ENCODE data around the gene VPS54. TPM values are rescaled to one million over a fixed set of nuclear protein-coding genes. Genes with fewer than 3 reads are reported as not detected.

VPS54 gene
- total RNA-seq, 1 donor, result 18.8 TPM

DNA sequence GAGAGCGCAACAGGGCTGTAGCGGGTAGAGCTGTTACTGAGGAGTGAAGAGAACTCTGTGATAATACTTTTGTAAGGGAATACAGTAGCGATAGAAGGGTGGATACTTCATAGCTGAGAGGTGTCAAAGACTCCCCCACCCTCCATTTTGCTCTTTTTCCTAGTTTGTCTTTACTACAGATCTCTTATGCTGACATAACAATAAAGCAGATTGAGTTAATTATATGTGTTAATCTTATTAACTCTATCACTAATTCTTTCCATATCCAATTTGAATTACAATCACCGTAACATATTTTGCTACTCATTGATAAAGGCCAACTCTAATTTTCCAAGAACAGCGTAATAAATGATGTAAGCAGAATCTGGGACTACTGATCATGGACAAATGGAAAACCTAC, 120.4 kb downstream of the VPS54 start:
- Histone ChIP-seq H3K4me3 (ENCODE audit: insufficient read depth, low read length) (no peak overlapping the region), H3K4me2 (ENCODE audit: insufficient read depth, low read length) (no peak overlapping the region), H3K4me1 (ENCODE audit: insufficient read depth, low read length) (no peaks in the 10 kb centered on the region), H3K27ac (ENCODE audit: low read depth, low read length) (no peak overlapping the region), H3K9me3 (ENCODE audit: low read depth, low read length) (peaks cover 4% of the 10 kb centered on the region), H2AFZ (ENCODE audit: low read length) (no peak overlapping the region), H3K79me2 (ENCODE audit: insufficient read depth, low read length) (peaks cover 3% of the 10 kb centered on the region), H4K20me1 (ENCODE audit: insufficient read depth, low read length) (no peaks in the 10 kb centered on the region), H3K27me3 (ENCODE audit: insufficient read depth, low read length) (no peaks in the 10 kb centered on the region), H3K36me3 (ENCODE audit: insufficient read depth, low read length) (peaks cover 25% of the 10 kb centered on the region)
- TF ChIP-seq CTCF (IDR thresholded peaks at IDR 0.05; ENCODE audit: extremely low read depth, low read depth, low read length), result no peak
- no peak for DNase-seq (ENCODE audit: insufficient read length, low spot score, missing footprints)

DNA sequence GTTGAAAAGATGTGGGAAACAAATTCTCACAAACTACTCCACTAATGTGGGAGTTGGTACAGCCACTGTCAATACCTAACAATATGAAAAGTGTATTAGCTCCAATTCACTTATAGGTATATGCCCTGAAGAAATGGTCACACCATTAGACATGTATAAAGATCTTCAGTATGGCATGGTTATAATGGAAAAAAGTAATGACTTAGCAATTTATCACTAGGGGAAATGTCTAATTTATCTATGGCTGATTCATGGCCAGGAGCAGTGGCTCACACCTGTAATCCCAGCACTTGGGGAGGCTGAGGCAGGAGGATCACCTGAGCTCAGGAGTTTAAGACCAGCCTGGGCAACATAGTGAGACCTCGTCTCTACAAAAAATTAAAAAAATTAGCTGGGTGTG, 125.1 kb downstream of the VPS54 start:
- TF ChIP-seq CTCF (IDR thresholded peaks at IDR 0.05; ENCODE audit: extremely low read depth, low read depth, low read length), result no peak
- H3K79me2 ChIP-seq (ENCODE audit: insufficient read depth, low read length), result no peaks in the 10 kb centered on the region

GRCh38 chr2:63893163-63893562, 126.1 kb downstream of the VPS54 start:
- Histone ChIP-seq H3K27me3 (ENCODE audit: insufficient read depth, low read length) (no peaks in the 10 kb centered on the region), H3K4me2 (ENCODE audit: insufficient read depth, low read length) (no peak overlapping the region), H3K36me3 (ENCODE audit: insufficient read depth, low read length) (peaks cover 50% of the 10 kb centered on the region), H3K4me1 (ENCODE audit: insufficient read depth, low read length) (no peaks in the 10 kb centered on the region), H4K20me1 (ENCODE audit: insufficient read depth, low read length) (no peaks in the 10 kb centered on the region), H3K9me3 (ENCODE audit: low read depth, low read length) (no peaks in the 10 kb centered on the region), H3K27ac (ENCODE audit: low read depth, low read length) (no peak overlapping the region), H3K4me3 (ENCODE audit: insufficient read depth, low read length) (no peak overlapping the region), H2AFZ (ENCODE audit: low read length) (no peak overlapping the region), H3K79me2 (ENCODE audit: insufficient read depth, low read length) (no peaks in the 10 kb centered on the region)
- TF ChIP-seq CTCF (IDR thresholded peaks at IDR 0.05; ENCODE audit: extremely low read depth, low read depth, low read length), result no peak
- DNase-seq (ENCODE audit: insufficient read length, low spot score, missing footprints), result no peak

More for the DNA sequence above, 125.1 kb downstream of the VPS54 start:
- Histone ChIP-seq H3K4me2 (ENCODE audit: insufficient read depth, low read length) (no peak overlapping the region), H3K9me3 (ENCODE audit: low read depth, low read length) (no peaks in the 10 kb centered on the region), H2AFZ (ENCODE audit: low read length) (no peak overlapping the region), H3K4me1 (ENCODE audit: insufficient read depth, low read length) (no peaks in the 10 kb centered on the region), H3K4me3 (ENCODE audit: insufficient read depth, low read length) (no peak overlapping the region), H3K36me3 (ENCODE audit: insufficient read depth, low read length) (peaks cover 48% of the 10 kb centered on the region), H4K20me1 (ENCODE audit: insufficient read depth, low read length) (no peaks in the 10 kb centered on the region), H3K27me3 (ENCODE audit: insufficient read depth, low read length) (no peaks in the 10 kb centered on the region), H3K27ac (ENCODE audit: low read depth, low read length) (no peak overlapping the region)
- DNase-seq (ENCODE audit: insufficient read length, low spot score, missing footprints), result no peak

DNA sequence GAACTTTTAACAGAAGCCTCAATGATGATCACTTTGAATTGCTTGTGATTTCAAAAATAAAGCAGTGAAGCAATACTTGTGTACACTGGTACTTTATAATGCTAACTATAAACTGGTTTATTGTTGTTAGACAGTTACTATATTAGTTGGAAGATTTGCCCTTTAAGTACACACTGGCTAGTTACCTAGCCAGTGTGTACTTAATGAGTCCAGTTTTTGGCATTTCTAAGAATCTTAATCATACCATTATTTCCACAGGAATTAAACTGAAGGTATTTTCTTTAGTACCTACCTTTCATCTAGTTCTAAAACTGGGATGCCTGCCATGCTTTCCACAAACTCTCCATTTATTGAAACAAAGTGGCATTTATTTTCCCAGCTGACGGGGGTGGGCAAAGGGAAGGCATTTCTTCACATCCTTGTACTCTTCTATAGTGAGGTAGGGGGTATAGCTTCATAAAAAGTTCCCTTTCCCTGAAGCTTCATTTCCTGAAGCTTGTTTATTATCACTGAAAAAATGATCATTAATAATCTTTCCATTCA, 127.7 kb downstream of the VPS54 start:
- Histone ChIP-seq H3K4me3 (ENCODE audit: insufficient read depth, low read length) (no peak overlapping the region), H2AFZ (ENCODE audit: low read length) (no peak overlapping the region), H3K9me3 (ENCODE audit: low read depth, low read length) (no peaks in the 10 kb centered on the region), H3K79me2 (ENCODE audit: insufficient read depth, low read length) (no peaks in the 10 kb centered on the region), H3K27ac (ENCODE audit: low read depth, low read length) (no peak overlapping the region), H3K4me2 (ENCODE audit: insufficient read depth, low read length) (no peak overlapping the region), H3K4me1 (ENCODE audit: insufficient read depth, low read length) (no peaks in the 10 kb centered on the region), H3K36me3 (ENCODE audit: insufficient read depth, low read length) (peaks cover 53% of the 10 kb centered on the region), H4K20me1 (ENCODE audit: insufficient read depth, low read length) (no peaks in the 10 kb centered on the region), H3K27me3 (ENCODE audit: insufficient read depth, low read length) (no peaks in the 10 kb centered on the region)
- no peak for TF ChIP-seq CTCF (IDR thresholded peaks at IDR 0.05; ENCODE audit: extremely low read depth, low read depth, low read length)
- DNase-seq (ENCODE audit: insufficient read length, low spot score, missing footprints), result no peak

All from osteoblast (primary cell).